ENCODE results near the gene APCDD1.
"Not testable (repeated sequence)": the region's sequence is repeated elsewhere in the genome, so short reads cannot be mapped to it uniquely, and the experiment has no call there.

- not testable (repeated sequence) for TF ChIP-seq CTCF (IDR thresholded peaks at IDR 0.05; ENCODE audit: low read depth, low read length, poor library complexity, severe bottlenecking); EZH2phosphoT487 (IDR thresholded peaks at IDR 0.05; ENCODE audit: borderline replicate concordance, low read length)
These were observed 84.7 kb downstream of the APCDD1 start for GRCh38 chr18:10539124-10539523.
